ENCODE results near the gene GPR161.

The GPR161 gene

GRCh38 chr1:168129933-168130332, 6.8 kb downstream of the GPR161 start:
- Histone ChIP-seq H3K9me3 (ENCODE audit: control insufficient read depth, insufficient read depth, low read depth, low read length) (peaks cover 6% of the 10 kb centered on the region; the same call in 1 of the 2 replicates), H3K27me3 (ENCODE audit: control insufficient read depth, insufficient read depth, low read length) (peaks cover 4% of the 10 kb centered on the region), H3K36me3 (ENCODE audit: control insufficient read depth, insufficient read depth, low read length) (peaks cover 9% of the 10 kb centered on the region; the same call in 1 of the 2 replicates), H3K4me1 (ENCODE audit: control insufficient read depth, insufficient read depth, low read length) (peaks cover 4% of the 10 kb centered on the region), H3K4me3 (ENCODE audit: low read depth, low read length) (no peak overlapping the region), H3K9ac (ENCODE audit: low read length) (no peak overlapping the region), H3K27ac (ENCODE audit: low read depth, low read length) (no peak overlapping the region)

- Histone ChIP-seq H3K27me3 (ENCODE audit: control insufficient read depth, insufficient read depth, low read length) (no peaks in the 10 kb centered on the region), H3K9ac (ENCODE audit: low read length) (no peak overlapping the region), H3K36me3 (ENCODE audit: control insufficient read depth, insufficient read depth, low read length) (peaks cover 9% of the 10 kb centered on the region; the same call in 1 of the 2 replicates), H3K27ac (ENCODE audit: low read depth, low read length) (no peak overlapping the region), H3K4me3 (ENCODE audit: low read depth, low read length) (no peak overlapping the region), H3K9me3 (ENCODE audit: control insufficient read depth, insufficient read depth, low read depth, low read length) (peaks cover 6% of the 10 kb centered on the region; the same call in 1 of the 2 replicates), H3K4me1 (ENCODE audit: control insufficient read depth, insufficient read depth, low read length) (no peaks in the 10 kb centered on the region; the same call in 1 of the 2 replicates)
Measured at GRCh38 chr1:168127503-168127902, 9.2 kb downstream of the GPR161 start.

GRCh38 chr1:168125051-168125450, 11.7 kb downstream of the GPR161 start:
- Histone ChIP-seq H3K4me1 (ENCODE audit: control insufficient read depth, insufficient read depth, low read length) (no peaks in the 10 kb centered on the region; the same call in 1 of the 2 replicates), H3K9ac (ENCODE audit: low read length) (no peak overlapping the region), H3K9me3 (ENCODE audit: control insufficient read depth, insufficient read depth, low read depth, low read length) (peaks cover 6% of the 10 kb centered on the region; the same call in 1 of the 2 replicates), H3K27me3 (ENCODE audit: control insufficient read depth, insufficient read depth, low read length) (no peaks in the 10 kb centered on the region), H3K27ac (ENCODE audit: low read depth, low read length) (no peak overlapping the region), H3K36me3 (ENCODE audit: control insufficient read depth, insufficient read depth, low read length) (peaks cover 7% of the 10 kb centered on the region; the same call in 1 of the 2 replicates), H3K4me3 (ENCODE audit: low read depth, low read length) (no peak overlapping the region)

GRCh38 chr1:168121401-168122011, 15.2 kb downstream of the GPR161 start:
- H3K36me3 ChIP-seq (ENCODE audit: control insufficient read depth, insufficient read depth, low read length) = peaks cover 4% of the 10 kb centered on the region; the same call in 1 of the 2 replicates
- no peaks in the 10 kb centered on the region for H3K27me3 ChIP-seq (ENCODE audit: control insufficient read depth, insufficient read depth, low read length)
- no peaks in the 10 kb centered on the region; the same call in 1 of the 2 replicates for H3K4me1 ChIP-seq (ENCODE audit: control insufficient read depth, insufficient read depth, low read length)
- no peak overlapping the region for H3K4me3 ChIP-seq (ENCODE audit: low read depth, low read length)
- peaks cover 8% of the 10 kb centered on the region for H3K9me3 ChIP-seq (ENCODE audit: control insufficient read depth, insufficient read depth, low read depth, low read length)
- no peak overlapping the region for H3K9ac ChIP-seq (ENCODE audit: low read length)
- no peak overlapping the region for H3K27ac ChIP-seq (ENCODE audit: low read depth, low read length)

GRCh38 chr1:168119750-168120149, 17.0 kb downstream of the GPR161 start:
- H3K27ac ChIP-seq (ENCODE audit: low read depth, low read length) = no peak overlapping the region
- H3K9ac ChIP-seq (ENCODE audit: low read length) = no peak overlapping the region
- no peaks in the 10 kb centered on the region; the same call in 1 of the 2 replicates for H3K4me1 ChIP-seq (ENCODE audit: control insufficient read depth, insufficient read depth, low read length)
- H3K27me3 ChIP-seq (ENCODE audit: control insufficient read depth, insufficient read depth, low read length) = no peaks in the 10 kb centered on the region
- H3K9me3 ChIP-seq (ENCODE audit: control insufficient read depth, insufficient read depth, low read depth, low read length) = peaks cover 8% of the 10 kb centered on the region
- no peak overlapping the region for H3K4me3 ChIP-seq (ENCODE audit: low read depth, low read length)
- H3K36me3 ChIP-seq (ENCODE audit: control insufficient read depth, insufficient read depth, low read length) = peaks cover 4% of the 10 kb centered on the region; the same call in 1 of the 2 replicates

GRCh38 chr1:168116327-168116799, 20.4 kb downstream of the GPR161 start:
- Histone ChIP-seq H3K27me3 (ENCODE audit: control insufficient read depth, insufficient read depth, low read length) (no peaks in the 10 kb centered on the region), H3K4me1 (ENCODE audit: control insufficient read depth, insufficient read depth, low read length) (peaks cover 1% of the 10 kb centered on the region; the same call in 1 of the 2 replicates), H3K9ac (ENCODE audit: low read length) (no peak overlapping the region), H3K9me3 (ENCODE audit: control insufficient read depth, insufficient read depth, low read depth, low read length) (peaks cover 8% of the 10 kb centered on the region), H3K4me3 (ENCODE audit: low read depth, low read length) (no peak overlapping the region), H3K36me3 (ENCODE audit: control insufficient read depth, insufficient read depth, low read length) (peaks cover 4% of the 10 kb centered on the region; the same call in 1 of the 2 replicates), H3K27ac (ENCODE audit: low read depth, low read length) (no peak overlapping the region)

- Histone ChIP-seq H3K9me3 (ENCODE audit: control insufficient read depth, insufficient read depth, low read depth, low read length) (peaks cover 6% of the 10 kb centered on the region), H3K27me3 (ENCODE audit: control insufficient read depth, insufficient read depth, low read length) (no peaks in the 10 kb centered on the region), H3K9ac (ENCODE audit: low read length) (no peak overlapping the region)
Measured at GRCh38 chr1:168114845-168115244, 21.9 kb downstream of the GPR161 start.

GRCh38 chr1:168112673-168113305, 23.9 kb downstream of the GPR161 start:
- peaks cover 6% of the 10 kb centered on the region; the same call in 1 of the 2 replicates for H3K4me1 ChIP-seq (ENCODE audit: control insufficient read depth, insufficient read depth, low read length)
- no peak overlapping the region for H3K27ac ChIP-seq (ENCODE audit: low read depth, low read length)
- H3K4me3 ChIP-seq (ENCODE audit: low read depth, low read length) = no peak overlapping the region
- no peaks in the 10 kb centered on the region for H3K9me3 ChIP-seq (ENCODE audit: control insufficient read depth, insufficient read depth, low read depth, low read length)
- no peaks in the 10 kb centered on the region for H3K27me3 ChIP-seq (ENCODE audit: control insufficient read depth, insufficient read depth, low read length)
- no peaks in the 10 kb centered on the region for H3K36me3 ChIP-seq (ENCODE audit: control insufficient read depth, insufficient read depth, low read length)
- H3K9ac ChIP-seq (ENCODE audit: low read length) = no peak overlapping the region

More at GRCh38 chr1:168114845-168115244, 21.9 kb downstream of the GPR161 start:
- Histone ChIP-seq H3K4me1 (ENCODE audit: control insufficient read depth, insufficient read depth, low read length) (peaks cover 6% of the 10 kb centered on the region; the same call in 1 of the 2 replicates), H3K4me3 (ENCODE audit: low read depth, low read length) (no peak overlapping the region), H3K36me3 (ENCODE audit: control insufficient read depth, insufficient read depth, low read length) (peaks cover 4% of the 10 kb centered on the region; the same call in 1 of the 2 replicates), H3K27ac (ENCODE audit: low read depth, low read length) (no peak overlapping the region)

GRCh38 chr1:168110896-168111545, 25.7 kb downstream of the GPR161 start:
- Histone ChIP-seq H3K27ac (ENCODE audit: low read depth, low read length) (no peak overlapping the region), H3K9me3 (ENCODE audit: control insufficient read depth, insufficient read depth, low read depth, low read length) (no peaks in the 10 kb centered on the region), H3K9ac (ENCODE audit: low read length) (no peak overlapping the region), H3K27me3 (ENCODE audit: control insufficient read depth, insufficient read depth, low read length) (no peaks in the 10 kb centered on the region), H3K4me1 (ENCODE audit: control insufficient read depth, insufficient read depth, low read length) (peaks cover 9% of the 10 kb centered on the region), H3K4me3 (ENCODE audit: low read depth, low read length) (no peak overlapping the region), H3K36me3 (ENCODE audit: control insufficient read depth, insufficient read depth, low read length) (no peaks in the 10 kb centered on the region)

GRCh38 chr1:168106274-168106673, 30.5 kb downstream of the GPR161 start:
- H3K9me3 ChIP-seq (ENCODE audit: control insufficient read depth, insufficient read depth, low read depth, low read length) = no peaks in the 10 kb centered on the region
- H3K4me3 ChIP-seq (ENCODE audit: low read depth, low read length) = no peak overlapping the region
- H3K27ac ChIP-seq (ENCODE audit: low read depth, low read length) = no peak overlapping the region
- H3K4me1 ChIP-seq (ENCODE audit: control insufficient read depth, insufficient read depth, low read length) = peaks cover 9% of the 10 kb centered on the region
- H3K27me3 ChIP-seq (ENCODE audit: control insufficient read depth, insufficient read depth, low read length) = no peaks in the 10 kb centered on the region
- H3K36me3 ChIP-seq (ENCODE audit: control insufficient read depth, insufficient read depth, low read length) = peaks cover 6% of the 10 kb centered on the region
- no peak overlapping the region for H3K9ac ChIP-seq (ENCODE audit: low read length)
